ENCODE data around the gene TENT5A. TPM values are rescaled to one million over a fixed set of nuclear protein-coding genes. Genes with fewer than 3 reads are reported as not detected.

TENT5A gene
- total RNA-seq, 1 donor from 2014 or later = 10.9 TPM

DNA sequence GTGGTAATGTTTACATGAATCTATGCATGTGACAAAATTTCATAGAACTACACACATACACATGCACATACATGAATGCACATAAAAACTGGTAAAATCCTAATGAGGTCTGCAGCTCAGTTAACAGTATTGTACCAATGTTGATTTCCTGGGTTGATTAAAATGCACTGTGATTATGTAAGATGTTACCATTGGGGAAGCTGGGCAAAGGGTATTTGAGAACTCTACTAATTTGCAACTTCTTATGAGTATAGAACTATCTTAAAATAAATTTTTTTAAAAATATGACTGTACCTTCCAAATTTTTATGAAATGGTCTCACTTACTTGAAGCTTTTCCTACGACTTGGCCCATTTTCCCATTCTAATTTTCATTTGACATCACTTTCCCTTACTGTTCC lies 43.4 kb upstream of the TENT5A start:
- no peaks in the 10 kb centered on the region for H3K27me3 Mint-ChIP-seq (ENCODE audit: low read depth)
- H3K4me1 Mint-ChIP-seq = no peaks in the 10 kb centered on the region
- no peak for TF ChIP-seq CTCF (IDR thresholded peaks at IDR 0.05; ENCODE audit: unreplicated experiment)
- no peak overlapping the region for H3K27ac Mint-ChIP-seq
- peaks cover 10% of the 10 kb centered on the region for H3K9me3 Mint-ChIP-seq
- no peak for DNase-seq (ENCODE audit: low spot score in 2 of 2, unreplicated experiment in 2 of 2)
- no peaks in the 10 kb centered on the region for H3K36me3 Mint-ChIP-seq
- no peak overlapping the region for H3K4me3 Mint-ChIP-seq

- H3K27me3 Mint-ChIP-seq (ENCODE audit: low read depth) = no peaks in the 10 kb centered on the region
- H3K27ac Mint-ChIP-seq = no peak overlapping the region
- H3K36me3 Mint-ChIP-seq = no peaks in the 10 kb centered on the region
- peaks cover 10% of the 10 kb centered on the region for H3K9me3 Mint-ChIP-seq
- peaks cover 5% of the 10 kb centered on the region for H3K4me1 Mint-ChIP-seq
- H3K4me3 Mint-ChIP-seq = no peak overlapping the region
- no peak for DNase-seq (ENCODE audit: low spot score in 2 of 2, unreplicated experiment in 2 of 2)
- no peak for TF ChIP-seq CTCF (IDR thresholded peaks at IDR 0.05; ENCODE audit: unreplicated experiment)
Observed at GRCh38 chr6:81793821-81794475, 41.5 kb upstream of the TENT5A start.

DNA sequence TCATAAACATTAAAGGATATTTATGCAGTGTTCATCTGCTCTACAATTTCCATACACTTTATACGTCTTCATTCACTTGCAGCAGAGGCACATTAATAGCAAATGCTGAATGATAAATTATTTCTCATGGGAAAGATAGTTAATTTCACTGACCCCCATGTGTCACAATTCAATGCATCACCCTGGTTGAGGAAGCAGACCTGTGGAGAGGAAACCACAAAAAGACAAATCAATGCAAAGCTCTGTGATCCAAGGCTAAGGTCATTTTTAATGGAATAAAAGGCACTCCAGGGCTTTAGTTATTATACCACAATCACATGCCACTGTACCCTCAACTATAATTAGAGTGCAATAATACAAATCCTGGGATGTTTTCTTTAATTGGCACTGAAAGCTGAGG lies 40.3 kb upstream of the TENT5A start:
- no peak for DNase-seq (ENCODE audit: low spot score in 2 of 2, unreplicated experiment in 2 of 2)
- H3K27me3 Mint-ChIP-seq (ENCODE audit: low read depth) = no peaks in the 10 kb centered on the region
- no peaks in the 10 kb centered on the region for H3K36me3 Mint-ChIP-seq
- H3K27ac Mint-ChIP-seq = no peak overlapping the region
- H3K4me1 Mint-ChIP-seq = peaks cover 5% of the 10 kb centered on the region
- no peak overlapping the region for H3K4me3 Mint-ChIP-seq
- TF ChIP-seq CTCF (IDR thresholded peaks at IDR 0.05; ENCODE audit: unreplicated experiment) = no peak
- H3K9me3 Mint-ChIP-seq = peaks cover 10% of the 10 kb centered on the region

- H3K36me3 Mint-ChIP-seq = no peaks in the 10 kb centered on the region
- DNase-seq (ENCODE audit: low spot score in 2 of 2, unreplicated experiment in 2 of 2) = no peak
Observed at GRCh38 chr6:81791756-81792155, 39.3 kb upstream of the TENT5A start.

DNA sequence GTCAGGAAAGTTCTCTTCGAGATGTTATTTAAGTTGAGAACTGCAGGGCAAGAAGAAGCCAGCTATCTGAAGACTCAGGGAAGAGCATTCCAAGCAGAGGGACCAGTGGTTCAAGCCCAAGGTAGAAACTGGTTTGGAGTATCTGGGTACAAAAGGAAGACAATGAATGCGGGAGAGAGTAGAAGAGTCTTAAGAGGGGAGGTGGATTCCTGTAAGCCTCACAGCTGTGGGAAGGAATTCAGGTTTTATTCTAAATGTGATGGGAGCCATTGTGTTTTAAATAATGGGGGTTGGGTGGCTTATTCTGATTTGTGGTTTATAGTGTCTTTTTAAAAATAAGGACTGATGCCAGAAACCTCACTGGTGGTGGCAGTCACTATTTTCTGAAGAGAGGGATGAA lies 37.6 kb upstream of the TENT5A start:
- Mint-ChIP-seq H3K36me3 (no peaks in the 10 kb centered on the region), H3K4me3 (no peak overlapping the region), H3K27ac (no peak overlapping the region), H3K27me3 (ENCODE audit: low read depth) (no peaks in the 10 kb centered on the region), H3K4me1 (peaks cover 21% of the 10 kb centered on the region), H3K9me3 (no peaks in the 10 kb centered on the region)
- TF ChIP-seq CTCF (IDR thresholded peaks at IDR 0.05; ENCODE audit: unreplicated experiment) = no peak
- DNase-seq (ENCODE audit: low spot score in 2 of 2, unreplicated experiment in 2 of 2) = no peak

More at GRCh38 chr6:81791756-81792155, 39.3 kb upstream of the TENT5A start:
- Mint-ChIP-seq H3K27me3 (ENCODE audit: low read depth) (no peaks in the 10 kb centered on the region), H3K9me3 (peaks cover 10% of the 10 kb centered on the region), H3K27ac (no peak overlapping the region), H3K4me3 (no peak overlapping the region), H3K4me1 (peaks cover 12% of the 10 kb centered on the region)
- no peak for TF ChIP-seq CTCF (IDR thresholded peaks at IDR 0.05; ENCODE audit: unreplicated experiment)

DNA sequence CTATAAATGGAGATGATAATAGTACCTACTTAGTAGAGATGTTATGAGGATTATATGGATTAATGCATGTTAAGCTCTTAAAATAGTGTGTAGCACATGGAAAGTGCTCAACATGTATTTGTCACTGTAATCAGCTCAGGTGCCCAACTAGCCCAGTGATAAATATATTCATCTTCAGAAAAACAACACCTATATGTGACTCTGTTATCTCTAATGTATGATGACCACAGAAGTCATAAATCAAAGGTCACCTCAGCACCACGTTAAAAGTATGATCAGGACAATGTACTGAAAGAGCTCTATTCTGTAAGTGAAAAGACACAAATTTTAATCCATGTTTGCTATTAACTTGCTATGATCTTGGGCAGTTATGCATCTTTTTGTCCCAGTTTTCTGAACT lies 36.8 kb upstream of the TENT5A start:
- H3K27ac Mint-ChIP-seq = no peak overlapping the region
- peaks cover 24% of the 10 kb centered on the region for H3K4me1 Mint-ChIP-seq
- H3K9me3 Mint-ChIP-seq = no peaks in the 10 kb centered on the region
- no peaks in the 10 kb centered on the region for H3K36me3 Mint-ChIP-seq
- DNase-seq (ENCODE audit: low spot score in 2 of 2, unreplicated experiment in 2 of 2) = no peak
- no peak overlapping the region for H3K4me3 Mint-ChIP-seq
- TF ChIP-seq CTCF (IDR thresholded peaks at IDR 0.05; ENCODE audit: unreplicated experiment) = no peak
- H3K27me3 Mint-ChIP-seq (ENCODE audit: low read depth) = no peaks in the 10 kb centered on the region
